Measurements from ENCODE around the gene PARL. TPM values are rescaled to one million over a fixed set of nuclear protein-coding genes. Genes with fewer than 3 reads are reported as not detected.

Gene PARL
- total and polyA plus RNA-seq, 9 of the 15 experiments (the other 6 are each of a cell fraction or from before 2014, with no cell fraction given), result 39.5 to 82.4 (median 57.4) TPM

DNA sequence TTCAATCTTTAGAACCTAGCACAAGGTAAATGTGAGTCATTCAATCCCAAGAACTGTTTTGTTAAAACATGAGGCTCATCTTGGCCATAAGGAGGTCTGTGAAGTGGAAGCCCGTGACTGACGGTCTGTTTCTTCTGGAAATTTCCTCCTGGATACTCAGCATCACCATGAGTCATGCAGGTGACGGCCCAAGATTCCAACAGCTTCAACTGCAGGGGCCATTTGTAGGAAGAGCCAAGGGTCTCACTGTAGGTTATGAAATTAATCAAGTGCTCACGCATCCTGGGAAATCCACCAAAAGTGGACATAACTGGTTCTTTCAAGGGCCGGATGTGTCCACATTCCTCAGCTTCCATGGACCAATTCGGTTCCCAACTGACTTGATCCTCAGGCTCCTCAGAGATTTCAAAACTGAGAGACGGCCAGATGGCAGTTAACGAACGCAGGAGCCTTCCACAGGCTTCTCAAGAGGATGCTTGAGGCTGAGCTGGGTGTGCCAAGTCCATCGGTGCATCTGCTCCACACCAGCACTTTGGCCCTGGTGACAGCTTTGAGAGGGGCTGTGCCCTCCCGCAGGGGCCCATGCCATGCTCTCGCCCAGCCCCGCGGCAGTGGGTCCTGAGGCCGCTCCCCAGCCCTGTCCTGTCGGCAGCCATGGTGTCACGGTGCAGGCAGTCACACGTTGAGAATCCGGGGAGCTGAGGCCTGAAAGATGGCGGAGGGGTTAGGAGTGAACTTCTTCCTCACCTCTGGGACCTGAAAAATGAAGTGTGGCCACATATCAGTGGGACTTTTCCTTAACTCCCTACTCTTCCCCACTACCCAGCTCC lies 67.8 kb downstream of the PARL start:
- POLR2A ChIA-PET, result interaction anchor here (1.0 kb wide), 1 partner anchor 43 kb away, joined by 3 read pairs; no protein-coding TSS in a partner anchor
- 74% methylated on average over 19 of the region's 20 CpGs for WGBS (ENCODE audit: insufficient coverage, low coverage, missing lambda C conversion rate)

DNA sequence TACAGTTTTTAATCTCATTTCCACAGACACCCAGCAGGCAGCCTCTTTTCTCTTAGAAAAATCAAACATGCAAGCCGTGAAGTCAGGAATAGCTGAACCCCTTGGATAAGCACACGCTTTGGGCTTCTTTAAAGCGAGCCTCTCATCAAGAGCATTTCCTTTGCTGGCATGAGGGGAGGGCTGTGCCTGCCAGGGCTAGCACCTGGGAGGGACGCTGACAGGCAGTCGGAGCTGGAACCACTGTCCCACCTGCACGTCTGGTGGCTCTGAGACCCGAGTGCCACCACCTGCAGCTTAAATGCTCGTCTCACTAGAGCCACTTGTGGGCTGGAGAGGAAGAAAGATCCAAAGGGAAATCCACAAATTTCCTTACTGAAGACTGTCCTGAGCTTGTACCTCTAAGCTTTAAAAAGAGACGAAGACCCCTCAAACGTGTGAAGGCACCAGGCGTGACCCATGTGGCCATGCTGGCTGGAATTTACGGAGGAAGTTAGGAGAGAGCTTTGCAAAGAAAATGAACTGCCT lies 68.7 kb downstream of the PARL start:
- Histone ChIP-seq H3K4me3 (no peak overlapping the region), H3K36me3 (ENCODE audit: control insufficient read depth, insufficient read depth, low read length) (peaks cover 6% of the 10 kb centered on the region; the same call in 2 of the 3 replicates), H3K9ac (ENCODE audit: insufficient read depth in 1 of 2, low read depth in 2 of 2, low read length in 2 of 2) (peak overlapping the region in 1 of 2 experiments; percentile 52; a peak in 1 of 4 replicates), H3K9me1 (ENCODE audit: control insufficient read depth, insufficient read depth, low read length) (peaks cover 5% of the 10 kb centered on the region), H2AFZ (ENCODE audit: low read depth, low read length) (no peak overlapping the region), H3K79me2 (ENCODE audit: control insufficient read depth, insufficient read depth, low read length) (no peaks in the 10 kb centered on the region), H3K9me3 (replicated peaks; ENCODE audit: control insufficient read depth, insufficient read depth, low read depth, low read length) (no peaks in the 10 kb centered on the region), H3K4me1 (replicated peaks in 1 of 2; ENCODE audit: control insufficient read depth in 2 of 2, insufficient read depth in 2 of 2, low read length in 2 of 2) (peaks cover 0 to 4% of the 10 kb centered on the region in 2 experiments; a peak in 2 of 5 replicates), H3K4me2 (ENCODE audit: insufficient read depth, low read length) (no peak overlapping the region), H4K20me1 (replicated peaks; ENCODE audit: control insufficient read depth, insufficient read depth, low read length) (no peaks in the 10 kb centered on the region), H3K27me3 (ENCODE audit: control insufficient read depth in 2 of 2, insufficient read depth in 2 of 2, low read length in 2 of 2) (no peaks in the 10 kb centered on the region), H3K27ac (ENCODE audit: extremely low read depth, low read depth, low read length) (no peak overlapping the region)
- WGBS (ENCODE audit: insufficient coverage, low coverage, missing lambda C conversion rate), result 74% methylated on average over 11 of the region's 12 CpGs
- BruUV-seq (replicated peaks), result no TSS peak
- intact Hi-C loops (cut with micrococcal nuclease), result no loop called here
- no peak for FAIRE-seq
- no peak for ATAC-seq
- ChIA-PET POLR2A (interaction anchor here (0.6 to 1.0 kb wide), 3 partner anchors 16 to 680 kb away, joined by 3 read pairs; no protein-coding TSS in a partner anchor), CTCF (ENCODE audit: low intra/inter-chr PET ratio) (no interaction called here)
- TF ChIP-seq SMAD3 (CRISPR knock-in tag; conservative IDR thresholded peaks at IDR 0.05) (no peak), ZNF212 (CRISPR knock-in tag; IDR thresholded peaks at IDR 0.05) (no peak), XRCC4 (IDR thresholded peaks at IDR 0.05; ENCODE audit: extremely low read depth, insufficient read depth, insufficient read length) (no peak), EP400 (IDR thresholded peaks at IDR 0.05) (no peak), E2F5 (CRISPR knock-in tag; IDR thresholded peaks at IDR 0.05) (no peak), ETS1 (conservative IDR thresholded peaks at IDR 0.05; ENCODE audit: control insufficient read depth, low read depth, low read length) (no peak), ZNF76 (CRISPR knock-in tag; IDR thresholded peaks at IDR 0.05; ENCODE audit: borderline replicate concordance) (no peak)
- TF ChIP-seq, protein P1, sequence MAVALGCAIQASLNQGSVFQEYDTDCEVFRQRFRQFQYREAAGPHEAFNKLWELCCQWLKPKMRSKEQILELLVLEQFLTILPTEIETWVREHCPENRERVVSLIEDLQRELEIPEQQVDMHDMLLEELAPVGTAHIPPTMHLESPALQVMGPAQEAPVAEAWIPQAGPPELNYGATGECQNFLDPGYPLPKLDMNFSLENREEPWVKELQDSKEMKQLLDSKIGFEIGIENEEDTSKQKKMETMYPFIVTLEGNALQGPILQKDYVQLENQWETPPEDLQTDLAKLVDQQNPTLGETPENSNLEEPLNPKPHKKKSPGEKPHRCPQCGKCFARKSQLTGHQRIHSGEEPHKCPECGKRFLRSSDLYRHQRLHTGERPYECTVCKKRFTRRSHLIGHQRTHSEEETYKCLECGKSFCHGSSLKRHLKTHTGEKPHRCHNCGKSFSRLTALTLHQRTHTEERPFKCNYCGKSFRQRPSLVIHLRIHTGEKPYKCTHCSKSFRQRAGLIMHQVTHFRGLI (CRISPR knock-in tag; IDR thresholded peaks at IDR 0.05), result no peak
- DNase-seq (ENCODE audit: extremely low read depth in 1 of 4, low spot score in 3 of 4), result no peak
- in situ Hi-C loops (cut with MboI), result no loop called here

More for the DNA sequence above, 67.8 kb downstream of the PARL start:
- BruUV-seq (replicated peaks), result no TSS peak
- Histone ChIP-seq H3K4me3 (no peak overlapping the region), H3K9ac (ENCODE audit: insufficient read depth in 1 of 2, low read depth in 2 of 2, low read length in 2 of 2) (0 out of 4 replicates have a peak overlapping the region, but pooled peaks of 1 of the 2 experiments have one; percentile 56), H2AFZ (ENCODE audit: low read depth, low read length) (no peak overlapping the region), H3K27me3 (ENCODE audit: control insufficient read depth in 2 of 2, insufficient read depth in 2 of 2, low read length in 2 of 2) (no peaks in the 10 kb centered on the region), H3K9me3 (replicated peaks; ENCODE audit: control insufficient read depth, insufficient read depth, low read depth, low read length) (no peaks in the 10 kb centered on the region), H3K27ac (ENCODE audit: extremely low read depth, low read depth, low read length) (no peak overlapping the region), H3K4me1 (replicated peaks in 1 of 2; ENCODE audit: control insufficient read depth in 2 of 2, insufficient read depth in 2 of 2, low read length in 2 of 2) (peaks cover 0 to 4% of the 10 kb centered on the region in 2 experiments; a peak in 2 of 5 replicates), H3K36me3 (ENCODE audit: control insufficient read depth, insufficient read depth, low read length) (no peaks in the 10 kb centered on the region), H3K4me2 (ENCODE audit: insufficient read depth, low read length) (no peak overlapping the region), H4K20me1 (replicated peaks; ENCODE audit: control insufficient read depth, insufficient read depth, low read length) (no peaks in the 10 kb centered on the region), H3K9me1 (ENCODE audit: control insufficient read depth, insufficient read depth, low read length) (peaks cover 5% of the 10 kb centered on the region), H3K79me2 (ENCODE audit: control insufficient read depth, insufficient read depth, low read length) (no peaks in the 10 kb centered on the region)
- DNase-seq (ENCODE audit: extremely low read depth in 1 of 4, low spot score in 3 of 4) (no peak), ATAC-seq (no peak), FAIRE-seq (no peak)
- in situ Hi-C loops (cut with MboI) (no loop called here), intact Hi-C loops (cut with micrococcal nuclease) (no loop called here)
- TF ChIP-seq ESRRB (CRISPR knock-in tag; IDR thresholded peaks at IDR 0.05; ENCODE audit: borderline replicate concordance) (no peak), POLR2G (IDR thresholded peaks at IDR 0.05; ENCODE audit: low read depth, low read length) (peak; percentile 49; the same call in 1 of the 2 replicates)
- CTCF ChIA-PET (ENCODE audit: low intra/inter-chr PET ratio), result no interaction called here
